ENCODE results near the gene PLXNB2.

GRCh38 chr22:50347157-50347556, 39.7 kb upstream of the PLXNB2 start:
- TF ChIP-seq CTCF (IDR thresholded peaks at IDR 0.05; ENCODE audit: borderline replicate concordance, extremely low read depth, low read length, poor library complexity, severe bottlenecking) (no peak), EZH2 (IDR thresholded peaks at IDR 0.05; ENCODE audit: borderline replicate concordance, low read depth, low read length, severe bottlenecking) (no peak)

All from DND-41 (cell line).